RWPE2 (cell line): Measurements from ENCODE around the gene CHMP1A.
A peak's percentile ranks its signal among the peaks of the same experiment; 100 is the strongest.

Experiments
- ATAC-seq: fragments of 200-7000 bp; cut with Tn5 transposase; 3 replicates; pipeline ENCODE4 v1.9.1; 2021; ENCODE audit warnings: low read depth
- DNase-seq: peaks from one replicate; pipeline ENCODE4 v3.0.0-alpha.2; 2020; ENCODE audit warnings: low spot score
- H3K27ac ChIP-seq: fragments of 450-650 bp; 2 replicates; pipeline ENCODE4 v1.5.1; 2017; ENCODE audit warnings: mild to moderate bottlenecking; ENCODE audit not compliant: poor library complexity, severe bottlenecking
- H3K27me3 ChIP-seq: fragments of 250-450 bp; sonication (Bioruptor Pico); 2 replicates; pipeline ENCODE4 v1.5.1; 2021; ENCODE audit warnings: mild to moderate bottlenecking, moderate library complexity; ENCODE audit not compliant: insufficient read depth, poor library complexity, severe bottlenecking
- H3K36me3 ChIP-seq: fragments of 250-450 bp; sonication (Bioruptor Pico); 2 replicates; pipeline ENCODE4 v1.5.1; 2020; ENCODE audit warnings: low read depth, mild to moderate bottlenecking, moderate library complexity
- H3K4me1 ChIP-seq: fragments of 250-450 bp; sonication (Bioruptor Pico); 2 replicates; pipeline ENCODE4 v1.5.1; 2021; ENCODE audit warnings: mild to moderate bottlenecking, moderate library complexity; ENCODE audit not compliant: insufficient read depth, poor library complexity, severe bottlenecking
- H3K4me3 ChIP-seq: fragments of 250-450 bp; sonication (Bioruptor Pico); 2 replicates; pipeline ENCODE4 v1.5.1; 2021; ENCODE audit warnings: mild to moderate bottlenecking, moderate library complexity; ENCODE audit not compliant: severe bottlenecking
- H3K9me3 ChIP-seq: fragments of 250-450 bp; sonication (Bioruptor Pico); 2 replicates; pipeline ENCODE4 v1.5.1; 2021; ENCODE audit warnings: mild to moderate bottlenecking, moderate library complexity; ENCODE audit not compliant: severe bottlenecking
- CTCF ChIP-seq: fragments of 450-650 bp; IDR thresholded peaks from one replicate; pipeline ENCODE4 v1.5.1; 2017; ENCODE audit warnings: mild to moderate bottlenecking, moderate library complexity; ENCODE audit not compliant: poor library complexity, severe bottlenecking

CHMP1A gene

GRCh38 chr16:89651584-89651983 lies 5.9 kb downstream of the CHMP1A start:
- ATAC-seq (no peak), DNase-seq (no peak)
- H3K27ac ChIP-seq: no peak overlapping the region
- H3K4me1 ChIP-seq: peaks cover 6% of the 10 kb centered on the region
- H3K36me3 ChIP-seq: peaks cover 24% of the 10 kb centered on the region
- TF ChIP-seq CTCF: no peak
- H3K9me3 ChIP-seq: no peaks in the 10 kb centered on the region
- H3K4me3 ChIP-seq: no peak overlapping the region
- H3K27me3 ChIP-seq: no peaks in the 10 kb centered on the region

GRCh38 chr16:89646906-89647305 lies 10.6 kb downstream of the CHMP1A start:
- Histone ChIP-seq H3K36me3 (peaks cover 24% of the 10 kb centered on the region), H3K27me3 (no peaks in the 10 kb centered on the region), H3K27ac (no peak overlapping the region), H3K4me1 (peaks cover 4% of the 10 kb centered on the region), H3K4me3 (no peak overlapping the region), H3K9me3 (no peaks in the 10 kb centered on the region)
- DNase-seq (peak; percentile 93), ATAC-seq (peak; percentile 75)
- no peak for TF ChIP-seq CTCF

- TF ChIP-seq CTCF: no peak
- Histone ChIP-seq H3K27me3 (no peaks in the 10 kb centered on the region), H3K4me1 (peaks cover 6% of the 10 kb centered on the region), H3K4me3 (no peak overlapping the region), H3K9me3 (no peaks in the 10 kb centered on the region), H3K27ac (no peak overlapping the region), H3K36me3 (peaks cover 24% of the 10 kb centered on the region)
- no peak for DNase-seq
- no peak; the same call in 2 of the 3 replicates for ATAC-seq
Measured at GRCh38 chr16:89646270-89646669, 11.2 kb downstream of the CHMP1A start.

- no peak for TF ChIP-seq CTCF
- ATAC-seq (no peak), DNase-seq (no peak)
- H3K27me3 ChIP-seq: no peaks in the 10 kb centered on the region
- no peak overlapping the region for H3K4me3 ChIP-seq
- peaks cover 19% of the 10 kb centered on the region for H3K36me3 ChIP-seq
- H3K27ac ChIP-seq: no peak overlapping the region
- H3K4me1 ChIP-seq: peaks cover 7% of the 10 kb centered on the region
- no peaks in the 10 kb centered on the region for H3K9me3 ChIP-seq
Measured at GRCh38 chr16:89645122-89645521, 12.4 kb downstream of the CHMP1A start.

- Histone ChIP-seq H3K9me3 (no peaks in the 10 kb centered on the region), H3K27ac (no peak overlapping the region), H3K27me3 (no peaks in the 10 kb centered on the region), H3K4me1 (peaks cover 7% of the 10 kb centered on the region), H3K4me3 (no peak overlapping the region), H3K36me3 (peaks cover 19% of the 10 kb centered on the region)
- ATAC-seq: no peak
- no peak for TF ChIP-seq CTCF
- no peak for DNase-seq
Measured at GRCh38 chr16:89643769-89644300, 13.7 kb downstream of the CHMP1A start.
